Stimulated activated CD4-positive, alpha-beta T cell treated with anti-CD3 and anti-CD28 coated beads, Interleukin-2, amount 100 ng/mL, for 48 hours (primary cell): ENCODE results near the gene IDI1.
"Not testable (repeated sequence)": the region's sequence is repeated elsewhere in the genome, so short reads cannot be mapped to it uniquely, and the experiment has no call there.

Source experiments
- DNase-seq, 2 donors: peaks; one replicate each; pipeline ENCODE4 v3.0.0-alpha.2; 2020

The IDI1 gene

DNA sequence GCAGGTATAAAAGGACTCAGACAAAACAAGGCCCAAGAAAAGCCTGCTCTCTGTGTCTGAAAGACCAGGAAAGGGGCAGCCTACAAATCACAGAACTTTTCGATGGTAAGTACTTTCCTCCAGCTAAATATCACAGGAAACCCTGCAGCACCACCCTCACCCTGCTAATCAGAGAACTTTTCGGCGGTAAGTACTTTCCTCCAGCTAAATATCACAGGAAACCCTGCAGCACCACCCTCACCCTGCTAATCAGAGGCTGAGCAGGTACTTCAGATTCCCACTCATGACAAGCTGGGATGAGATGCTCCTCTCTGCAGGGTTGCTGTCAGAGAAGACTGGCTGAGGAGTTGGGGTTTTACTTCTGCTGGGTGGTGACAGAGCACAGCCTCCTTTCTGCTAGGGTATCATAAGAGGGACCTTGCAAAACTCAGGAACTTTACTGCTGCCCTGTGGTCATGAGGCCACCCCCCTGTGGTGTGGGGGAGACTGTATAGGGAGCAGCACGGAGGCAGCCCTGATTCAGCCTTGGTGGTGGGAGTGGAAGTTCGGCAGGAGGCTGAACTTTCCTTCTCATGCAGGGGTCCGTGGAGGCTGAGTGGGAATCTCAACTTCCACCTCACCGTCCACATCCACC lies 14.4 kb upstream of the IDI1 start:
- no peak for DNase-seq

DNA sequence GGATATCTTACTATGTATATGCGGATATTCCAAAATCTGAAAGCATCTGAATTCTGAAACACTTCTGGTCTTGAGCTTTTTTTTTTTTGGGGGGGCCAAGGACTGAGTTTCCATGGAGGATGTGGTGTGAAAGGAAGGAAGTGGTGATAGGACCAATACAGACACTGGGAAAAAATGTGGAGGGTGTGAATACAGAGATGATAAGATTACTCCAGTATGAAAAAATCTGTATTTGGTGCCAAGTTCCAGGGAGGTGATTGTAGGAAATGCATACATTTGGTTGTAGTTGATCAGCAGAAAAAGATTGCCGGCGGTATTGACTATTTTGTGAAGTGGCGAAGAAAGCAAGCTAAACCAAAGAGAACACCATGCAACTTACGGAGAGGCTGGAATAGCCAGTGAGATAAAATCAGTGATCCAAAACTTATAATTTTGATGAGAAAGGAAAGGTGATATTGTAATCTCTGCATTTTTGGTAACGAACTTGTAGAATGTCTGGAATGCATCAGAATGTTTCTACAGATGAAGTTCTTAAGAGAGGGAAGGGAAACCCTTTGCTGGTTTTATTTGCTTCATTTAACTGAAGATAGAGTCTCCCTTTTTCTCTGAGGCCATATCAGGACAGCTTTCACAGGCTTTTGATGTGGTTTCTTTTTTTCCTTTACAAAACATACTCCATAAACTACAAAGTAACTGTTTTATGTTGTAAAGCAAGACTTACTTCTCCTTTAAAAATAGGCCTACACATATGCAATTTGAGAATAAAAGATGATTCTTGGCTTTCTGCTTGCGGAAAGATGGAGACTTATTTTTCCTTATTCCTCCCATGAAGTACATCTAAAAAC lies 13.2 kb upstream of the IDI1 start:
- no peak for DNase-seq

GRCh38 chr10:1059902-1060301 lies 11.0 kb upstream of the IDI1 start:
- no peak for DNase-seq

- DNase-seq, result no peak
Measured at GRCh38 chr10:1058017-1058416, 9.1 kb upstream of the IDI1 start.

DNA sequence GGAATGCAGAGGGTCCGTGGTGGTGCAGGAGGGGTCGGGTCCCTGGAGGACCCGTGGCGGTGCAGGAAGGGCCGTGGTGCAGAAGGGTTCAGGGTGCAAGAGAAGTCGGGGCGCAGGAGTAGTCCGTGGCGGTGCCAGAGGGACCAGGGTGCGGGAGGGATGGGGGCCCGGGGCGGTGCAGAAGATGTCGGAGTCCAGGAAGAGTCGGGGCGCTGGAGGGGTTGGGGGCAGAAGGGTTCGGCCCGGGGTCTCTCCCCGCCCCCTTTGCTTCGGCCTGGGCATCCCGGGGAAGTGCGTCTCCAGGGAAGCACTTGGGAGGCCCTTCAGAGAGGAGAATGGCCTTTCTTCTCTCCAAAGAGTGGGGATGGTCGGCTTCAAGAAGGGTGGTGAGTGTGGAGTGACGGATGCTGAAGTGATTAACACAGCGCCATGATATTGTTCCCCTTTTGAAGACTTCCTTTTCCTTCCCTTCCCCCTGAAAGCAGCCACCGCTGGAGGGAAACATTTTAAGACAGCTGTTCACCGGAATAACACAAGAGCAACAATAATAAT lies 8.3 kb upstream of the IDI1 start:
- DNase-seq, result no peak

- peak; percentile 83 to 84 for DNase-seq
Measured at GRCh38 chr10:1056326-1057105, 7.6 kb upstream of the IDI1 start, which contains the start of gene WDR37. WDR37 (plus strand) TSS chr10:1056385; CDS start chr10:1072156, 15,771 bp downstream.

- DNase-seq, result no peak
Measured at GRCh38 chr10:1054684-1055083, 5.8 kb upstream of the IDI1 start.

DNA sequence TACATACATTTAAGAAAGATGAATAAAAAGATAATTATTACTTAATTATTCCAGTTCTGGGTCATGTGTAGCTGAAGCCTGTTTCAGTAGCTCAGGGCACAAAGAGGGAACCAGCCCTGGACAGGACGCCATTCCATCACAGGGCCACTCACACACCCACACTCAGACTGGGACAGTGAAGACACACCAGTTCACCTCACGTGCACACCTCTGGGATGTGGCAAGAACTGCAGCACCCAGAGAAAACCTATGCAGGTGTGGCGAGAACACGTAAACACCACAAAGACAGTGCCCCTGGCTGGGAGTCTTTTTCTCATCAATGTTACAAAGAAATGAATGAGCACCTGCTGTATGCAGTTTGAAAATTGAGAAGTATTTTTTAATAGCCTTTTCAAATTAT lies 1.6 kb upstream of the IDI1 start:
- DNase-seq, result no peak

DNA sequence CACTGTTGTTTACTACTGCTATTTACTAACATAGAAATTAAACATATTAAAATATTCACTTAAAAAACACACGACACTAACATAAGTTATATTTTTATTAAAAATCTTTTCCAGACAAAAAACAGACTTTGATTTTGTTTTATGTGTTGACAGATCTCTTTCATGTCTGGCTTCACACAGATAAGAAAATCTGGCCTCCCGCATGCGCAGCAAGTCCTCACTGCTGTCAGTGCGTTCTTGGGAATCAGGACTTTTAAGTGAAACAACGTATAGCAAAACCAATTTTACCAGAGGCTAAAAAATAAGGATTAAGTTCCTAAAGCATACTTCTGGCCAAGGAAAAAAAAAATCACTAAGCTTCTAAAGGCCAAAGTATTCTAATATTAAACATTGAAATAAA lies 1.2 kb upstream of the IDI1 start:
- no peak for DNase-seq

DNA sequence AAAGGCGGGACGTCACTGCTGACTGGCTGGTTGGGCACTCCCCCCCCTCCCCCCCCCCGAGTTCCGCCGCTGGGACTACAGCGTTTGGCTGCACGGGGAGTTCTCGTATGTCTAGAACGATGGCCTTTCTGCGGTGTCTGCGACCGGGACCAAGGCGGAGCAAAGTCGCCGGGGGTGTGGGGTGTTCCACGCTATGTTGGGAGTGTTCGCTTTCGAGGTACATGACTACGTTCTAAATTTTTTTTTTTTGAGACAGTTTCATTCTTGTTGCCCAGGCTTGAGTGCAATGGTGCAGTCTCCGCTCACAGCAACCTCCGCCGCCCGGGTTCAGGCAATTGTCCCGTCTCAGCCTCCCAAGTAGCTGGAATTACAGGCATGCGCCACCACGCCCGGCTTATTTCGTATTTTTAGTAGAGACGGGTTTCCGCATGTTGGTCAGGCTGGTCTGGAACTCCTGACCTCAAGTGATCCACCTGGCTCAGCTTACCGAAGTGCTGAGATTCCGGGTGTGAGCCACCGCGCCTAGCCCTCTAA lies 573 bp upstream of the IDI1 start:
- no peak for DNase-seq

- DNase-seq, result no peak
Measured at GRCh38 chr10:1048349-1048731, 579 bp downstream of the IDI1 start.

GRCh38 chr10:1047937-1048336 lies 982 bp downstream of the IDI1 start:
- DNase-seq, result no peak

DNA sequence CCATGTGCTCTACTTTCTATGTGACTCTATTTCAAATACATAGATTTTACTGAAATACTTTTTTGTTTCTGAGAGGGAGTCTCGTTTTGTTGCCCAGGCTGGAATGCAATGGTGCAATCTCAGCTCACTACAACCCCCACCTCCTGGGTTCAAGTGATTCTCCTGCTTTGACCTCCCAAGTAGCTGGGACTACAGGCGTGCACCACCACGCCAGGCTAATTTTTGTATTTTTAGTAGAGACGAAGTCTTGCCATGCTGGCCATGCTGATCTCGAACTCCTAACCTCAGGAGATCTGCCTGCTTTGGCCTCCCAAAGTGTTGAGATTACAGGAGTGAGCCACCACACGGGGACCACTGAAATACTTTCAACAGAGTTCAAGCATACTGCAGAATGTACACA lies 3.5 kb downstream of the IDI1 start:
- no peak for DNase-seq

DNA sequence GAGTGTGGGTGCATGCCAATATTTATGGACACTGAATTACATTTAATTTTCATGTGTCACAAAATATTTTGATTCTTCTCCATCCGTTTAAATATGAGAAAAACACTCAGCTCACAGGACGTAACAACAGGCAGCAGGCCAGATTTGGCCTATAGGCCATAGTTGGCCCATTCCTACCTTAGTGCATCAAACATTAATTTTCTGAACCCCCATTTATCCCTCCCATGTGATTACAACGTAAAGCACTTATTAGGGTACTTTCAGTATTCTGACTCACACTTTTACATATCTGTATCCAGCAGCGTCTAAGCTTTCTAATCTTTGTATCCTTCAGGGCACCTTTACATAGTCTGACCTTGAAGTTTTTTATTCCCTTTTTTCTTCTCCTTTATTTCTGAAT lies 4.0 kb downstream of the IDI1 start:
- DNase-seq, result no peak

- DNase-seq, result no peak
Measured at GRCh38 chr10:1044146-1044545, 4.8 kb downstream of the IDI1 start.

DNA sequence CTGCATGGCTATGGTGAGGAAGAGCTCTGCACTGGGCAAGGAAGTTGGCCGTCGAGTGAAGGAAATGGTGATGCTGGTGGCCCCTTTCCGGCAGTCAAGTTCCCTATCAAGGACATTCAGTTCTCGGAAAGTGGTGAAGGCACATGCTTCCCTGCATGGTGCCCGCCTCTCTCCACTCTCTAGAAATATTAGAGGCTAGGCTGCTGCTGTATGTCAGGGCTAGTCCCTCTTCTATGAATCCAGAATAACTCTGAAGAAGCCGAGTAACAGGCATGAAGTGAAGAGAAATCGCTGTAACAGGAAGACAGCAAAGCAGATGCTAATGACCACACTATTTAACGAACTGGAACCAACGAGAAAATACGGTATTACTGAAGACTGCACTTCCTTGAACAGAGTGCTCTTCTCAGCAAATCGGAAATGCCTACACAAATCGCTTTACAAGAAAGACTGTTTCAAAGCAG lies 5.4 kb downstream of the IDI1 start:
- no peak for DNase-seq

DNA sequence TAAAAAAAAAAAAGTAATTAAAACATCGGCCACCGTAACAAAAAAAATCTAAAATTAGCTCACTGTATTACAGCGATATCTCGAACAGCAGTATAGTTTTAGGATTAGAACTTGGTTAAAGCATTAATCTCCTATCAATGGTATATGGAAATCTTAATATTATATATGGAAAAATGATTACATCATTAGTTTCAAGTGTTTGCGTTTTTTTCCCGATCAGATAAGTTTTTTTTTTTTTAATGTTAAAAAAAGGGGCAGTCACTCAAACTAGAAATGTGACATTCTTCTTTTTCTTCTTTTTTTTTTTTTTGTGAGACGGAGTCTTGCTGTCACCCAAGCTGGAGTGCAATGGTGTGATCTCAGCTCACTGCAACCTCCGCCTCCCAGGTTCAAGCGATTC lies 7.4 kb downstream of the IDI1 start:
- no peak for DNase-seq

- DNase-seq, result no peak
Measured at GRCh38 chr10:1040133-1040532, 8.8 kb downstream of the IDI1 start.

DNA sequence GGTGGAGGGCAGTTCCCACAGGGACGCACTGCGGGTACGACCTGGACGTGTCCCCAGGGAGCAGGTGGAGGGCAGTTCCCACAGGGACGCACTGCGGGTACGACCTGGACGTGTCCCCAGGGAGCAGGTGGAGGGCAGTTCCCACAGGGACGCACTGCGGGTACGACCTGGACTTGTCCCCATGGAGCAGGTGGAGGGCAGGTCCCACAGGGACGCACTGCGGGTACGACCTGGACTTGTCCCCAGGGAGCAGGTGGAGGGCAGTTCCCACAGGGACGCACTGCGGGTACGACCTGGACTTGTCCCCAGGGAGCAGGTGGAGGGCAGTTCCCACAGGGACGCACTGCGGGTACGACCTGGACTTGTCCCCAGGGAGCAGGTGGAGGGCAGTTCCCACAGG lies 10.2 kb downstream of the IDI1 start:
- DNase-seq, result not testable (repeated sequence)

DNA sequence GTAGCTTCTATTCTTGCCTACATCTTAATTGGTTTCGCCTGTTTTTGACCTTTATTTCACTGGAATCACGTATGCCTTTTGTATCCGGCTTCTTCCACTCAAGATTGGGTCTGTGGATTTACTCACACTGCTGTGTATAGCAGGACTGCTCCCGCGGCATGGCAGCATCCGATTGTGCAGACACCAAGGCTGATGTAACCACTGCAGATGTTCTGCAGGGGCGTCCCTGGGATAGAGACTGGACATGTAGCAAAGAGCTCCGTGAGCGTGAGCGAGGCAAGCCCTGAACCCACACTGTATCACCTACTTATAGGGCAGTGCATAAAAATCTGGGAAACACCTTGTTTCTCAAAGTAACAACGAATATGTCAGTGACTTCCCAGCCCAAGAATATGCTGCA lies 11.8 kb downstream of the IDI1 start:
- no peak for DNase-seq

- no peak for DNase-seq
Measured at GRCh38 chr10:1036341-1036791, 12.6 kb downstream of the IDI1 start.

DNA sequence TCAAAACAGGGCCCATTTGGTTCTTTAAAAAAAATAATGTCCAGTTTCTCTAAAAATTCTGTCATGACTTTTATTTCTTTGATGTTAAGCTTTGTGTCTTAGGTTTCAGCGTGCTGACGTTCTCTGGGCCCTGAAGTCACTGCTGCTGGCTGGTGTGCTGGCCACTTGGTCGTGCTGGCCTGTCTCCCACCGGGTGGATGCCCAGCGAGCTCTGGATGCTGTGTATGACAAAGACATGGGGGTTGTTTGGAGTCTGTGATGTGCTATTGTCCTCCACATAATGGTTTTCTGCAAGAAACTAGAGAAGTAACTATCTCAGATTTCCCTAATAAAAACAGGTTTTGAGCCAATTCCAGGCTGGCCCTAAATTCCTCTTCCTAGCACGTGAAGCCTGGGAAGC lies 13.7 kb downstream of the IDI1 start:
- no peak for DNase-seq

DNA sequence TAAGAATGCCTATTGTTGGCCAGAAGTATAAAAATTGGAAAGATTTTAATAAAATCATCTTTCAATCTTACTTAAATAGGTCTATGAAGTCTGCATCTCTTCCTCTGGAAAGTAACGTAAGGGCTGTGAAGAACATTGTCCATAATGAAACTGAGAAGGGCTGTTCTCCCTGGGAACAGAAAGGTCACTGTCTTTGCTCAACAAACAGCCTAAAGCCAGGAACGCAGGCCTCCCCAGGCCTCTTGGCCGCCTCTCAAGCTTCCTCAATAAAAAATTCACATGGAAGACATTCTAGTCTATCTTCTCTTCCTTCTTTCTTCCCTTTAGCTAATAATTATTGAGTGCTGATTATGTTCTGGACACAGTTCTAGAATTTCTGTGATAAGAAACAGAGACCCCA lies 14.2 kb downstream of the IDI1 start:
- DNase-seq, result no peak
